Globus pallidus (tissue), 1 donor: ENCODE measurements around the gene CTRL.
A peak's percentile ranks its signal among the peaks of the same experiment; 100 is the strongest.

Experiments
- DNase-seq: peaks from one replicate; pipeline ENCODE4 v3.0.0-alpha.2; 2015; ENCODE audit warnings: low spot score

The CTRL gene

GRCh38 chr16:67892375-67892774 lies 39.3 kb downstream of the CTRL start:
- DNase-seq: no peak

- no peak for DNase-seq
Measured at GRCh38 chr16:67888331-67888730, 43.3 kb downstream of the CTRL start.

DNA sequence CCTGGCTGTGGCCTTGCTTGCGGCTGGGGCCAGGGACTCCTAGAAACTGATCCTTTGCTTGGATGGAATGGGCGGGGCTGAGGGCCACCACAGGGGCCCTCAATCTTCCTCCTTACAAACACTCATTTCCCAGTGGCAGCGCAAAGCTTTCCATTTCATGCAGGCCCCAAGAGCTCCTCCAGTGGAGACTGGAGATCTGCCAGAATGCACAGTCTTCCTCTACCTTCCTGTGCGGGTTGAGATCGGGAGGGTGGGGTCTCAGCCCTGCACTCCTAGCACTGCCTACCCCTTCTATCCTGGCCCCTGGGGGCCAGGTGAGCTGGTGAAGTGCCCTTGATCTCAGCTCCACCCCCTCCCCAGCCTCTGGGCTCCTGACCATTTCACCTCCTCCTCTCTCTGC lies 45.3 kb downstream of the CTRL start:
- no peak for DNase-seq

- no peak for DNase-seq
Measured at GRCh38 chr16:67885976-67886375, 45.7 kb downstream of the CTRL start.

GRCh38 chr16:67885545-67885944 lies 46.1 kb downstream of the CTRL start:
- DNase-seq: no peak

GRCh38 chr16:67884684-67885083 lies 47.0 kb downstream of the CTRL start, which contains the start of gene NRN1L:
TSS of gene NRN1L (plus strand) at chr16:67884885. CDS start at chr16:67884904, 19 bp downstream.
- DNase-seq: peak; percentile 89

DNA sequence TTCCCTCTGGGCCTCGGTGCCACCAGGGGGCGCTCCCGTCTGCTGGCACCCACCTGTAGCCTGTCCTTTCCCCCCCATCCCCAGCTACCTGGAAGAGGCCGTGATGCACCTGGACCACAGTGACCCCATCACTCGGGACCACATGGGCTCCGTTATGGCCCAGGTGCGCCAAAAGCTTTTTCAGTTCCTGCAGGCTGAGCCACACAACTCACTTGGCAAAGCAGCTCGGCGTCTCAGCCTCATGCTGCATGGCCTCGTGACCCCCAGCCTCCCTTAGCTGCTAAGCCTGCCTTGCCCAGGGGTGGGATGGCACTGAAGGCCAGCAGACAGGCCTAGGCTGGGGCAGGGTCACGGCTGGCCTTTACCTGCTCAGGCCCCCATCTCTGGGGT lies 47.8 kb downstream of the CTRL start:
- no peak for DNase-seq

DNA sequence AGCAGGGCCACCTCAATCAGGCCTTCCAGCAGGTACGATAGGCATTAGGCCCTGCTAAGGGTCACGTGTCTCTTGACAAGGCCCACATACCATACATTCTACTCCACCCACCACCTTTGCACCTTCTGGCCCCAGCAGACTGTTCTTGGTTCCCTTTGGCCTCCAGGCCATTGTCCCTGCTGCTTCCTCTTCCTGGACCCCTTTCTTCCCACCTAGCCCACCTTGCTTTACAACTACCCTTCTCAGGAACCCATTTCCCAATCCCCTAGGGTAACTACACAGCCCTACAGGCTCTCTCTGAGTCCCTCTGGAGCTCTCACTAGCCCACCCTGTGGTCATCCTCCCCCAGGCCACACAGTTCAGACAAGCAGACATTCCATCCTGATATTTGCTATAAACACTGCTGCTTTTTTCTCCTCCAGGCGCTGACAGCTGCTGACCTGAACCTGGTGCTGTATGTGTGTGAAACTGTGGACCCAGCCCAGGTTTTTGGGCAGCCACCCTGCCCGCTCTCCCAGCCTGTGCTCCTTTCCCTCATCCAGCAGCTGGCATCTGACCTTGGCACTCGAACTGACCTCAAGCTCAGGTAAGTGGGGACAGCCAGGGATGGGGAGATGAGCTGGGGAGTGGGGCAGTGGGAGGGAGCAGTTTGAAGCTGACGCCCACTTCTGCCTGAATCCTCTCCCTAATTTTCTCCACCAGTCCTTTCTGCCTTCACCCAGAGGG lies 48.4 kb downstream of the CTRL start:
- DNase-seq: no peak

DNA sequence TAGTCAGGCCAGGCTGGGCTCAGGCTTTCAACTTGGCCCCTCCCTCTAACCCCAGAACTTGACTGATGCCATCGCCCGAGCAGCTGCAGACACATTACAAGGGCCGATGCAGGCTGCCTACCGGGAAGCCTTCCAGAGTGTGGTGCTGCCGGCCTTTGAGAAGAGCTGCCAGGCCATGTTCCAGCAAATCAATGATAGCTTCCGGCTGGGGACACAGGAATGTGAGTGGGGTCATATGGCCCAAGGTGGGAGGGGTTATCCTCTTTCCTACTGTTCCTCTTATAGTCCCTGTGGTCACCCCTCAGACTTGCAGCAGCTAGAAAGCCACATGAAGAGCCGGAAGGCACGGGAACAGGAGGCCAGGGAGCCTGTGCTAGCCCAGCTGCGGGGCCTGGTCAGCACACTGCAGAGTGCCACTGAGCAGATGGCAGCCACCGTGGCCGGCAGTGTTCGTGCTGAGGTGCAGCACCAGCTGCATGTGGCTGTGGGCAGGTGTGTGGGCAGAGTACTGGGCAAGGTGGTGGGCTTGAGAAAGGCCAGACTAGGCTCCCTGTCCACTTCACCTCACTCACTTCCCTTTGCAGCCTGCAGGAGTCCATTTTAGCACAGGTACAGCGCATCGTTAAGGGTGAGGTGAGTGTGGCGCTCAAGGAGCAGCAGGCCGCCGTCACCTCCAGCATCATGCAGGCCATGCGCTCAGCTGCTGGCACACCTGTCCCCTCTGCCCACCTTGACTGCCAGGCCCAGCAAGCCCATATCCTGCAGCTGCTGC lies 49.1 kb downstream of the CTRL start:
- peak; percentile 96 for DNase-seq

- DNase-seq: peak; percentile 86
Measured at GRCh38 chr16:67881621-67882161, 50.0 kb downstream of the CTRL start.

DNA sequence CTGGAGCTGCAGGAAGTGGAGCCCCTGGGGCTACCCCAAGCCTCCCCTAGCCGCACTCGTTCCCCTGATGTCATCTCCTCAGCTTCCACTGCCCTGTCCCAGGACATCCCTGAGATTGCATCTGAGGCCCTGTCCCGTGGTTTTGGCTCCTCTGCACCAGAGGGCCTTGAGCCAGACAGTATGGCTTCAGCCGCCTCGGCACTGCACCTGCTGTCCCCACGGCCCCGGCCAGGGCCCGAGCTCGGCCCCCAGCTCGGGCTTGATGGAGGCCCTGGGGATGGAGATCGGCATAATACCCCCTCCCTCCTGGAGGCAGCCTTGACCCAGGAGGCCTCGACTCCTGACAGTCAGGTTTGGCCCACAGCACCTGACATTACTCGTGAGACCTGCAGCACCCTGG lies 51.1 kb downstream of the CTRL start:
- DNase-seq: no peak

DNA sequence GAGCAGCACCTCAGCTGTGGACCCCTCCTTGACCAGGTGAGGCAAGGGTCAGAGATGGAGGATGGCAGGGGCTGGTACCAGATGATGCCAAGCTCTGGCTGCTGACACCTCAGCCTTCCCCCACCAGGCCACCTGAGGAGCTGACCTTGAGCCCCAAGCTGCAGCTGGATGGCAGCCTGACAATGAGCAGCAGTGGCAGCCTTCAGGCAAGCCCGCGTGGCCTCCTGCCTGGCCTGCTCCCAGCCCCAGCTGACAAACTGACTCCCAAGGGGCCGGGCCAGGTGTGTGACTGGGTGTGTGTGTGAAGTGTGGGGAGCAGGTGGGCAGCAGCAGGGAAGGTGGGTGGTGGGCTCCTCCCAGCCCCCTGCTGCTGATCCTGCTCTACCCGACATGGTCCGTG lies 51.7 kb downstream of the CTRL start:
- DNase-seq: no peak
